ENCODE data around the gene FAM222A.
A peak's percentile ranks its signal among the peaks of the same experiment; 100 is the strongest.

Gene FAM222A

GRCh38 chr12:109726511-109727038 is 12.9 kb downstream of the FAM222A start:
- ATAC-seq, result no peak

GRCh38 chr12:109727039-109727723 is 13.6 kb downstream of the FAM222A start:
- ATAC-seq, result no peak

- ATAC-seq, result no peak
These were observed 14.4 kb downstream of the FAM222A start for GRCh38 chr12:109727746-109728726.

GRCh38 chr12:109728921-109729320 is 15.3 kb downstream of the FAM222A start:
- ATAC-seq, result no peak

GRCh38 chr12:109729371-109729781 is 15.8 kb downstream of the FAM222A start:
- ATAC-seq, result no peak

- ATAC-seq, result no peak
These were observed 16.2 kb downstream of the FAM222A start for GRCh38 chr12:109729801-109730200.

- ATAC-seq, result no peak
These were observed 16.9 kb downstream of the FAM222A start for GRCh38 chr12:109730306-109731145.

GRCh38 chr12:109731231-109731731 is 17.7 kb downstream of the FAM222A start:
- ATAC-seq, result no peak

- ATAC-seq, result no peak
These were observed 18.2 kb downstream of the FAM222A start for GRCh38 chr12:109731806-109732205.

- ATAC-seq, result no peak
These were observed 19.0 kb downstream of the FAM222A start for GRCh38 chr12:109732321-109733305.

- no peak for ATAC-seq
These were observed 20.8 kb downstream of the FAM222A start for GRCh38 chr12:109734219-109735000.

- no peak for ATAC-seq
These were observed 21.5 kb downstream of the FAM222A start for GRCh38 chr12:109735051-109735521.

GRCh38 chr12:109735825-109736551 is 22.4 kb downstream of the FAM222A start:
- no peak for ATAC-seq

- peak in 1 of 2 donors; percentile 33 for ATAC-seq
These were observed 23.0 kb downstream of the FAM222A start for GRCh38 chr12:109736552-109737108.

GRCh38 chr12:109737126-109737525 is 23.5 kb downstream of the FAM222A start:
- no peak for ATAC-seq

- no peak for ATAC-seq
These were observed 24.0 kb downstream of the FAM222A start for GRCh38 chr12:109737631-109738030.

GRCh38 chr12:109738209-109738608 is 24.6 kb downstream of the FAM222A start:
- ATAC-seq, result no peak

GRCh38 chr12:109738878-109739665 is 25.4 kb downstream of the FAM222A start:
- ATAC-seq, result no peak

All from activated CD4-positive, CD25-positive, alpha-beta regulatory T cell treated with anti-CD3 and anti-CD28 coated beads, Interleukin-2, amount 50 U/mL, for 24 hours (primary cell).